ENCODE data around the gene ZNF566.

DNA sequence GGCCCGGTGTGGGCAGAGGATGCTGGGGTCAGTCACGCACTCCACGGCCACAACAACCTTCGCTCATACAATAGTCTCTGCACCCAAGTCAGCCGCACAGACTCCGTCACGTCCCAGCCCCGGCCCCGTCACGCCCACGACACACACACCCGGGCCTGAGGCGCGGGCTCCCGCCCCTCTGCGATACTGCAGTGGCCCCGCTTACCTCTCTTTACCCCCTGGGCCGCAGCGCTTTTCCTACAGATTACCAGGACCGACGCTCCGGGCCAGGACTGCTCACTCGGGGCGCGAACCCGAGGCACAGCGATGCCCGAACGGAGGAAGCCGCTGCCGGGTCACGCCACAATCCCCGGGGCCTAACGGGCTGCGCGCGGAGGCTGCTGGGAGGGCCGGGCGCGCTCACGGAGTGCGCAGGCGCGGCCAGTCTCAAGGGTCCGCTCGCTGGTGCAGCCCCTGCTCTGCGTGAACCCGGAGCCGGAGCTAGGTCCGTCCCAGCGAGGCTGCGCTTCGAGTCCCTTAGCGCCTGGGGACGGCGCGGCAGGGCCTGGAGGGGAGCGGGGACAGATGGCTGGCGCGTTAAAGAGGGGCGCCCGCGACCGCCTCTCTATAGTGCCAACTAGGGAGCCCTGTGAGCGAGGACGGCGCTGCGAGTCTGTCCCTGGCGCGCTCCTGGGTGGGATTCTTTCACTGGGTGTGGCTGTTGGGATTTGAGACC, 70.9 kb downstream of the ZNF566 start, which contains the start of gene ZFP82:
- peak; percentile 55; the same call in 1 of the 2 replicates for TF ChIP-seq POLR2AphosphoS5 (IDR thresholded peaks at IDR 0.05; ENCODE audit: low read depth, low read length)
- peak; percentile 80 for TF ChIP-seq POLR2A (IDR thresholded peaks at IDR 0.05; ENCODE audit: low read depth, low read length)
